Stimulated activated CD8-positive, alpha-beta memory T cell treated with anti-CD3 and anti-CD28 coated beads, Interleukin-4, amount 100 ng/mL, for 24 hours (primary cell): Measurements from ENCODE around the gene RUNX1.

Source experiments
- DNase-seq: peaks from one replicate; pipeline ENCODE4 v3.0.0-alpha.2; 2020; ENCODE audit warnings: low read depth

The RUNX1 gene

GRCh38 chr21:34782506-34783360 lies 266.4 kb downstream of the RUNX1 start:
- no peak for DNase-seq

GRCh38 chr21:34781526-34781925 lies 267.6 kb downstream of the RUNX1 start:
- no peak for DNase-seq

GRCh38 chr21:34779860-34780259 lies 269.2 kb downstream of the RUNX1 start:
- DNase-seq: no peak

- DNase-seq: no peak
These were observed 273.3 kb downstream of the RUNX1 start for GRCh38 chr21:34775793-34776192.

- DNase-seq: no peak
These were observed 274.4 kb downstream of the RUNX1 start for GRCh38 chr21:34774750-34775149.

GRCh38 chr21:34771512-34772028 lies 277.5 kb downstream of the RUNX1 start:
- DNase-seq: no peak

- no peak for DNase-seq
These were observed 278.5 kb downstream of the RUNX1 start for GRCh38 chr21:34770576-34770975.

- DNase-seq: no peak
These were observed 280.8 kb downstream of the RUNX1 start for GRCh38 chr21:34768326-34768725.

GRCh38 chr21:34766862-34767261 lies 282.2 kb downstream of the RUNX1 start:
- no peak for DNase-seq

GRCh38 chr21:34765619-34766018 lies 283.5 kb downstream of the RUNX1 start:
- no peak for DNase-seq

- DNase-seq: no peak
These were observed 284.3 kb downstream of the RUNX1 start for GRCh38 chr21:34764715-34765284.

- no peak for DNase-seq
These were observed 286.3 kb downstream of the RUNX1 start for GRCh38 chr21:34762786-34763185.

- no peak for DNase-seq
These were observed 287.3 kb downstream of the RUNX1 start for GRCh38 chr21:34761758-34762330.

GRCh38 chr21:34754690-34755647 lies 294.1 kb downstream of the RUNX1 start:
- no peak for DNase-seq

GRCh38 chr21:34748862-34749261 lies 300.2 kb downstream of the RUNX1 start:
- no peak for DNase-seq

GRCh38 chr21:34745557-34746255 lies 303.4 kb downstream of the RUNX1 start:
- DNase-seq: peak; percentile 24

- DNase-seq: no peak
These were observed 304.3 kb downstream of the RUNX1 start for GRCh38 chr21:34744801-34745200.

- no peak for DNase-seq
These were observed 305.3 kb downstream of the RUNX1 start for GRCh38 chr21:34743831-34744230.

- no peak for DNase-seq
These were observed 305.8 kb downstream of the RUNX1 start for GRCh38 chr21:34743285-34743684.

- DNase-seq: no peak
These were observed 308.9 kb downstream of the RUNX1 start for GRCh38 chr21:34740198-34740597.
